Activated gamma-delta T cell (primary cell): Measurements from ENCODE around the gene MPPED2.

Experiments
- DNase-seq: peaks from one replicate; lab custom pipeline; 2025; lab: John Stamatoyannopoulos, UW

MPPED2 gene

DNA sequence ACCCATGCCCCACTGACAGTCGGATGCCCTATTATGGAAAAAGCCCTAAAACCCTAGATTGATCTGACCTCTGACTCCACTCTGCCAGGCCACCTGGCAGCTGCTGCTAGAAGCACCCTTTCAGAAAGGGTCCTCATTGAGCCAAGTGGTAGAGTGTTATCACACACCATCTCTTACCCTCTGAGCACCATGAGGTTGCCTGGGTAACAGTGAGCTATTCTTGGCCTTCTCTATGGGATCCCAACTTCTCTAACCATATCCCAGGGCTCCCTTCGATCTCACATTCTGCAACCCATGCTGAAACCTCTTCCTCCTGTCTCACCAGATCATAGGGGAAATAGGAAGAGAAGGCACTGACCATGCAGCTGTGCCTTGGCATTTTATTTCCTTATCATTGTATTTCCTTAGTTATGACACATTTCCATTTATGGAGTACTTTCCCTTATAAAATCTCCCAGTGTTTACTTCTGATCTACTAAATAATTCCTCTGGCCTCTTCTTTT lies 52.7 kb downstream of the MPPED2 start:
- no peak for DNase-seq

DNA sequence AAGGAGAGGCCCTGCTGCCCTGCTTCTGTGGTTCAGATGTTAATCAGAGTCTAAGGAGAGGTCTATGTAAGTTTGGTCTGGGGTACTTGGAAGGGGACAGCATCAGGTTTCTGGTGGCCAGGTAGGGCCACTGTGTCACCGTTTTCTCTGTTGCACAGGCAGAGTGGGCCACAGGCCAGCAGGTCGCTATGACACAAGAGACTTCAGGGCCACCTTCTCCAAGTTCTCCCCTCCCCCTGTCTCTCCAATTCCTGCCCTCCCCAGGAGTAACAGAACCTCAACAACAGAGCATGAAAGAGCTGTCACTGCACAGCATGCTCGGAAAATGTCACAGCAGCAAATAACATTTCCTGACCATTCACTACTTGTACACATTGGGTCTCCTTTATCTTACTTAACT lies 58.6 kb downstream of the MPPED2 start:
- DNase-seq: no peak

DNA sequence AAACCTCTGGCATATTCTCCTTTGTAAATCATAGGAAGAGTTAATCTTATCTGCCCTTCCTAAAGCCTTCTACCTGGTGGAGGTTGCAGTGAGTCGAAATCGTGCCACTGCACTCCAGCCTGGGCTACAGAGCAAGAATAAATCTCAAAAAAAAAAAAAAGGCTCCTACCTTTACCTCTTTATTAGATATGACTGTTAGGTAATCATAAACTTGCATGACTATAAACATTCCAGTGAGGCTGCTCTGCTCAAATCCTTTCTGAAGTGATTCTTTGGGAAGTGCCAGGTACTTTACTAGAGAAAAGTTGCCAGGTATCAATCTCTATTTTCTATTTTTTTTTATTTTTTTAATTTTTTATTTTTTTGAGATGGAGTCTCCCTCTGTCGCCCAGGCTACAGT lies 59.6 kb downstream of the MPPED2 start:
- DNase-seq: no peak

DNA sequence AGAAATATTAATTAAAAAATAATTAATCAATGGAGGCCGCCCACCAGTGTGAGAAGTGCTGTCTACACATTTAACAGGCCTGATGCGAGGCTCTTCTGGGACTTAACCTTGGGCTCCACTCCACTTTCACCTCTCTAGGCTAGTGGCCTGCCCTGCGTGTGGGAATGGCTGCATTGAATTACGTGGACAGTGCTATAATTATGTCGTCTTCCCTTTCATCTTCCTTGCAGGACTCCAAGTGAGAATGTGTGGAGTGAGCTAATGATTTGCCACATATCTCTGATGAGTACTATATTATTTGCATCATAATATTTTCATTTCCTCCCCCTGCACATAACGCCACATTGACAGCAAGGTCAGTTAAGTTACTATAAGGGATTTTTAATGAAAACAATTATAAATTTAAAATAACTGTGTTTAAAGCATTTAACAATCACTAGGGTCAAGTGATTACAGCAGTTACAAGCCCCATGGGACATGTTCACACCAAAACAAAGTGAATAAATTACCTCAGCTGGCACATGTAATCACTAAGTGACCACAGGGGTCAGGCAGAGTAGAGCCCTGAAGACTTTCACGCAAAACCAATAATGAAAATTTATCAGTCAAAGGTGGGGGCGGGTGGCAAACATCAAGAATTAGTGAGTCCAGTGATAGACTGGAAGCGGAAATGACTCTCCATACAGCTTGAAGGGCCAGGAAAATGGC lies 63.5 kb downstream of the MPPED2 start:
- no peak for DNase-seq

DNA sequence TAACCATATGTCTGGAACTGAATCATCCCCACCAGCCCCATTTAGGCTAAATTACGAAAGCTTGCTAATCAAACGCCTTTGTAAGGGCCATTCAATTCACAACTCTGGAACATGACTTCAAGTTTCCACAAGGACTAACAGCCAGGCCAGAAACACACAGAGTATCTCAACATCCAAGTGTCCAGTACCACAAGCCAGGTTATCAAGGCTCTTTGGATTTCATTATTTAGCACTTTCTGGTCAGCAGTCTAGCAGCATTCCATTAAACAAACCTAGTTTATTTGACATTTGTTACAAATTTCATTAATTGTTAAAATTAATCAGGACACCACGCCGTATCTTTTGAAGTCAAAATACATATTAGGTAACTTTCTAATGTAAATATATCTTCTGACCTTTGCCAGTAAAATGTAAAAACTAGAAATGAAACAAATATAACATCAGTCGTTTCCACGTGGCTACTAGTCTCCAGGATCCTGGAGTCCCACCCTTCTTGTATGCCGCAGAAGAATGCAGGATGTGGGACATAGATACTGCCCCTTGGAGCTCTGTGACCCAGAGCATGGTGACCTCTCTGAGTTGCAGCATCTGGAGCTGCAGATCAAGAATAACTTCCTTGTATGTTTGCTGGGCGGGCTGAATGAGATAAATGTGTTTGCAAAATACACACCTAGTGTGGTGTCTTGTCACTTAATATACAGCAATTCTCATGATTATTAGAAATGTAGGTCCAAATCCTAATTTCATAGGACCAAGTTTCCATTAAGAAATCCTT lies 64.7 kb downstream of the MPPED2 start:
- no peak for DNase-seq

DNA sequence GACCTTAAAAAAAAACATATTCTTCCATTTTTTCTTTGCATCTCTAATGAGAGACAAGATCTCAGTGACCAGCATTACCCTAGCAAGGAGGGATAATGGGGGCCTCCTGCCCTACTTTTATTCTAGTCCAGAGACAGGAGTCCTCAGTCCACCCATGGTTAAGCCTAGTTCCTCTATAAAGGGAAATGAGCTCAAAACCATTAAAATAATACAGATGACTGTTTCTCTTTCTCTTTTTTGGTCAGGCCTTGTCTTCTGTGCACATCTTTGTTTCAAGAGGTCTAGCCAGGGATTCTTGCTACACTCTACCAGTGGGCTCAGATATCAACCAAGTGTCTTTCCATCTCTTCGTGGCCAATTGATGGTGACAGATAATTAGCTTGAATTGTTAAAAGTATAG lies 73.1 kb downstream of the MPPED2 start:
- DNase-seq: no peak

DNA sequence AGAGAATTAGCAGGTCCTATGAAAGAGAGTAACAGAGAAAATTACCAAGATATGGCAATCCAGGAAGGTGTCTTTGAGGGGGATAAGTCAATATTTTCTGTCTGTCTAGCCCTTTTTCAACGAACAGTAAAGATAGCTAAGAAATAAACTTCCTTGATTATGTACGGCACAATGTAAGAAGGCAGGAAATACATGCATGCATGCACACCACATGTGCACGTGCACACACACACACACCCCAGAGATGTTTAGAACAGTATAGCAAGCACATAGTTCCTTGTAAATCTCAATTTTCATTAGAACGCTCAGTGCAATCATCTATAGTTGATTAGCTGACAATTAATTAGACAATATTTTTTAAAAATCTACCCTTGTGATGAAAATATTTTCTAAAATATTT lies 74.7 kb downstream of the MPPED2 start:
- DNase-seq: no peak

DNA sequence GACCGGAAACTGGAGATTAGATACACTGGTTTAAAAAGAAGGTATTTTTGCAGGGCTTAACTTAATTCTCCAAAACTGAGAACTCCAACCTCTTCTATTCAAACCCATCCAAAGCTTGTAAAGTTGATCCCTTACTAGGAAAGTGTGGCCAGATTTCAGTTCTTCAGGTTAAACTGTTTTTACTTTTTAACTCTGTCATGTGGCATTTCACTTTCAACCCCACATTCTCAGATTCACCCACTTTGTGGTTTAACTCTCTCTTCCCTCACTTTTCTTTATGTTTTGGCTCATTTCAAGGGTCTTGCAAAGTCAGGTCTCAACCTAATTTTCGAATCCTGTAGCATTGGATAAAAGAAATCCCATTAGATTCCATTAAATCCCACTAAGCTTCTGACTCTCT lies 75.4 kb downstream of the MPPED2 start:
- no peak for DNase-seq

DNA sequence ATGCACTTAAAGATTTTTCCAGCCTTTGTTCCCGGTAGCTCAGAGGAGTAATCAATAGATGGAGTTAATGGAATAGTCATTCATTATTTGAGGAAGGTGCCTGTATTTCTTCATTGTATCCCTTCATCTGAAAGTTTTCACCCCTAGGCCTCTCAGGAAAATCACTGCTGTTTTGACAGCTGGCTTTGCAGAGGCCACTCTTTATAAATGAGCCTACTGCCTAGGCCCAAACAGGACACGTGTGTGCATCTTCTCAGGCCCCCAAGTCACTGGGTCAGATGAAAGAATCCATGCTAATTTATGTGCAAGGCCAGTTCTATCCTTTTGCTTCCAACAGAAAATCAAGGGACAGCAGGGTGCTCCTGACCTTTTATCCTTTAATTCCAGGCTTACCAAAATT lies 76.8 kb downstream of the MPPED2 start:
- DNase-seq: no peak

DNA sequence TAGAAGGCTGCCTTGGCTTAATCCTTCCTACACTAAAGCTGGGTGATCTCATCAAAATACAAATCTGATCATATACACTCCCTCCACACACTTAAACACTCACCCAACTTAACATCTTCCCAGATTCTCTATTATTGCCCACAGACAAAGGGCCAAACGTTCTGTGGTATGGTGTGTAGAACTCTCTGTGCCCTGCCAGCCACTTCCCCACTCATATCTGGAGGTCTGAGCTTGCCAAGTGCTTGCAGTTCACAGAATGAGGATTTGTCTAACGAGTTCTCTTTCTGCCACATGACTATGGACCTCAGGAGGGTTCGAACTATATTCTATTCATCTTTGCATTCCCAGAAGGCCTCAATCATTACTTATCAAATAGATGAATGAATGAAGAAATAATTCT lies 77.6 kb downstream of the MPPED2 start:
- no peak for DNase-seq

DNA sequence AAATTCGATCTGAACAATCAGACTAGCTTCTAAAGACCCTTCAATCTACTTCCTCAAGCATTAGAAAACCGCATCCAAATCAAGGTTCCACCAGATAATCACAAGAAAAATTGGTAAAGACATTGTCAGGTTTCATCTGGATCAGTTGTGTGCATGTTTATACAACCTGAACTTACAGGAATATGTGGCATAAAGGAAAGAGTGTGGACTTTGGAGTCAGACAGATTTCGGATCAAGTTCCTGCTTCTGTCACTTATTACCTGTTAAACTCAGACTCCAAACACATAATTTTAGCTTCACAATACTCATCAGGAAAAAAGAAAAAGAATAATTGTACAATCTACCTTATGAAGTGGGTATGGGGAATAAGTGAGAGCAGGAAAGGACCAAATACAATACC lies 80.5 kb downstream of the MPPED2 start:
- no peak for DNase-seq

DNA sequence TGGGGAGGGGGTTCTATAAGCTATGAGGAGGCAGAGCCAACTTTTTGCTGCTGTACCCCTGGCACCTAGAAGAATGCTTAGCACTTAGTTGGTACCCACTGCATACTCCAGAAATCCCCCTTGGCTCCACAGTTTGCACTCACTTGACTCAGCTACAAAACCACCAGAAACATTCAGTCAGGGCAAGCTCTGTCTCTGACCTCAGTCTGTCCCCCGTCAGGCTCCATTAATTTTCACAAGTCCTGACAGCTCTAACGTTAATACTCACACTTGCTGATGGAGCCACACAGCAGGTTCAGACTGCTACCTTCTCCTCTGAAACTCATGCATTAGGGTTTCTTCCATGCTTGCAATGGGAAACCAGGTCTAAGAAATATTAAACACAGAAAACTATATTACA lies 81.7 kb downstream of the MPPED2 start:
- no peak for DNase-seq

DNA sequence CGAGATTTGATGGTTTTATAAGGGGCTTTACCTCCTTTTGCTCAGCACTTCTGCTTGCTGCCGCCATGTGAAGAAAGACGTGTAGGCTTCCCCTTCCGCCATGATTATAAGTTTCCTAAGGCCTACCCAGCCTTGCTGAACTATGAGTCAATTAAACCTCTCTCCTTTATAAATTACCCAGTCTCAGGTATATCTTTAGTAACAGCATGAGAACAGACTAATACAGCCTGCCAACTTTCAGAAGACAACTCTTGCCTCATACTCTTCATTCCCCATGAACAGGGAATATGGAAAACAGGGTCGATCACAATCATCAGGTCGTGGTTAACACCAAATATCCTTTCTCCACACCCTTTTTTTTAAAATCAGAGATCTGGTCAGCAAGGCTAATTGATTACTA lies 83.0 kb downstream of the MPPED2 start:
- DNase-seq: no peak

DNA sequence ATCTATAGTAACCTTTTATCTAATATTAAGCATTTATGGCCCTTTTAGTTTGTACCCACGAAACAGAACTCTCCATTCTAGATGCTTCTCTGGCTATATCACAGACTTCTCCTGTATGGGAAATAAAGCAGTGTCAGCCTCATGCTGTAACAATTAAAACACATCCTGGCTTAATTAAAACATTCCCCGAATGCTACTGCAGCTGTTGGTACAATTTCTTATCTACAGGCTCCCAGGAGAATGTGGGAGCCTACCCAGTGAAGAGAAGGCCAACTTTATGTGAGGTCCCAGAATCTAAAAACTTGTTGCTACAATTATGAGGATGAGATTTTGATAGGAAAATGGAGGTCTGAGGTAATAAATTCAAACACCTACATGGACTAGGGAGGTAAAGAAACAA lies 83.8 kb downstream of the MPPED2 start:
- no peak for DNase-seq

DNA sequence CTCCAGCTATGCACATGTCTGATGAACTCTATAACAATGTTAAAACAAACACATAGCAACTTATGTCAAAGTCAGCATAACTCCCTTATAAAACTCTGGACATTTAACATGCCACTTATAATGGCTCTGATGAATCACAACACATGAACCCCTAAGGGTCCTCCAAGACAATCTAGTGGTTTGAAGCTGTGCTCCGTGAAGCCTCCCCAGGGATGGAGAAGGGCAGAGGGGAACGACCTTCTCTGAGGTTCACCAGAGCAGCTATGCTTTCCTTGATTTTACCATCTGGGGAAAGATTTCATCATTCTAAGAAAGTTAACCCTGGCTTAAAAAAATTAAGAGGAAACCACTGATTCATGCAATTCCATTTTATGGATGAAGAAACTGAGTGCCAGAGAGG lies 84.4 kb downstream of the MPPED2 start:
- no peak for DNase-seq

DNA sequence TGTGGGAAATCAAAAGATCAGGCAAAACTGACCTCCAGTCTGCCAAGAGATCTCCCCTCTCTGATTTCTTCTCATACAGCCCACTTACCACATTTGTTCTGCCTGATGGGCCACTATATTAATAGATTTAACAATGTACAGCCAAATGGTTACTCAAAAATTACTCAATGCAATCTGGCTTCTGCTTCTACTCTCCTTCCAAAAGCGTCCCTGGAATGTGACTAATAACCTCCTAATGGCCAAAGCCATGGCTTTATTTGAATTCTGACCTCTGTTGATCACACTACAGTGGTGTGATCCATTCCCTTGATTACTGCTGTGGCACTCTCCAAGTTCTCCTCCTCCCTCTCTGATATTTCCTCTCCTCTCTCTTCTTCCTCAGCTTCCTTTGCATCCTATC lies 86.2 kb downstream of the MPPED2 start:
- no peak for DNase-seq

DNA sequence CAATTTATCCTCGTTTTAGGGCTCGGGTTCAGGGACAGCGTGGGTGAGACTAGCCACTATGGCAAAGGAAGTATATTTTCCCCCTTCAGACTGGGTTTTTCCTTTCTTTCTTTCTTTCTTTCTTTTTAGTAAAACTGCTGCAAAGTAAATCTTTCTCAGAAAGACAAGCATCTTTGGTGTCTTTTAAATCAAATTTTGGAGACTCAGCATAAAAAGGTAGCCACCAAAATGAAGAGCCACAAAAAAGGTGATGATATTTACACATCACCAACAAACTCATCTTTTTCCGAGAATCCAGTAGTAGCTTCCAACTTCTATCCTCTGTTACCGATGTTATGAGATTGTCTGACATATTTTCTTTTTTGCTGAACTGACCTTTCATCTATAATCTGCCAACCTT lies 88.6 kb downstream of the MPPED2 start:
- no peak for DNase-seq

DNA sequence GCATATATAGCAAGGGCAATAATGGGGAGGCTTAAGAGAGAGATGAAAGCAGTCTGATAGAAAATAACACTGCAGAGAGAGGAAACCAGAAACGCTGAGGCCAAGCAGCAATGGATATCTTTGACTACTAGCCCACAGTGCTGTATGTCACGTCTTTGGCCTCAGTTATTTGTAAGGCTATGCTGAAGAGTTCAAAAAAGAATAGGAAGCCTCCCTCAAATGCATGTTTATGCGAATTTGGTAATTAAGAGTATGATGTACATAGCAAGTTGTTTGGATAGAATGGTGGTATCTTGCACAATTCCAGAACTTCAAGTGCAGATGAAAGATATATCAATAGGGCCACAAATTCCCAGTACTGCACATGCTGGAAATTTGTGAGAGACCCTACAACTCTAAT lies 89.2 kb downstream of the MPPED2 start:
- DNase-seq: no peak

DNA sequence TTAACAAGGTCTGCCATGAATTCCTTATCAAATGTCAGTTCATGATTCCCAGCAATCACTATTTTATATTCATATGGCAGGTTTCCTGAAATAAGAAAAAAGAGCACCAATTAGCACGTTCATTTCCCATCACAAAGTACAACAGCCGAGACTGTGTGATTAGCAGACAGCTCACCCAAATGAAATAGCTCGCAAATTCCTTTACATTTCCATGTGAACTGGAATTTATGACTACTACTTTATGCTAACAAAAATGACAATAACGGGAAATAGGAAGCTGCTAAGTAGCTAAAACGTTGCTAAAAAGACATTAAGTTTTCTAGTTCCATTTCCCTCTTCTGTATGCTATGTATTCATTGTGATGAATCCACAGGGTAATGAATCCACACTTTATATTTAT lies 90.7 kb downstream of the MPPED2 start:
- no peak for DNase-seq

DNA sequence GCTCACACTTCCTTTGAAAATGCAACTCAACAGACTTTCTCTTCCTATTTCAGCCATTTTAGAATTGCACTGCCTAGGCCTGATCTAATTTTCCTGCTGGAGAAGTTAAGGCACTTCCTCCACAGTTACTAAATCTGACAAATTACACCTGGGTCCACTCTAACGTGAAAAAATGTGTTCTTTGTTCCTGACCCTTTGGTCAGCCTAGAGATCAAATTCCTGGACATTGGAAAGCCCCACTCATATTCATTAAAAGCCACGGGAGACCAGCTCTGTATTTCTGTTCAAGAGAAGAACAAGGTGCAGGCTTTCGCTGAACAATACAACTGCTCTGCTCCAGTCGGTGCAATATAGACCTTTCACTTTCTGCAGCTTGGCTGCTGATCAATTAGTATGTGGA lies 96.6 kb downstream of the MPPED2 start:
- DNase-seq: no peak

DNA sequence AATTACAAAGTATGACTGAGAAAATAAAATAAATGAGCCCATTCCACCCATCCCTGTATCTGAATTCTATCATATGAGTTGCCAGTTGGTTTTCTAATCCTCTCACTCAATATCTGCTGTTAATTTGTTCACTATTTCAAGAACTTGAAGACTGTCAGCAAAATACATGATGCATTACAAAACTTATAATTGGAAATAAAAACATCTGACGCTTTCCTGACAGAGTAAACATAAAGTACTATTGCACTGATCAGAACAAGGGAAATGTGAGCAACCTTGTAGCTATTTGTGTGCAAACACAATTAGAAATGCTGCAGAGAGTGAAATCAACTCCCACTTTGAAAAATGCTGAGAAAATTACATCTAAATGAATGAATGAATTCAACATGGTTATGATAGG lies 97.1 kb downstream of the MPPED2 start:
- DNase-seq: no peak

DNA sequence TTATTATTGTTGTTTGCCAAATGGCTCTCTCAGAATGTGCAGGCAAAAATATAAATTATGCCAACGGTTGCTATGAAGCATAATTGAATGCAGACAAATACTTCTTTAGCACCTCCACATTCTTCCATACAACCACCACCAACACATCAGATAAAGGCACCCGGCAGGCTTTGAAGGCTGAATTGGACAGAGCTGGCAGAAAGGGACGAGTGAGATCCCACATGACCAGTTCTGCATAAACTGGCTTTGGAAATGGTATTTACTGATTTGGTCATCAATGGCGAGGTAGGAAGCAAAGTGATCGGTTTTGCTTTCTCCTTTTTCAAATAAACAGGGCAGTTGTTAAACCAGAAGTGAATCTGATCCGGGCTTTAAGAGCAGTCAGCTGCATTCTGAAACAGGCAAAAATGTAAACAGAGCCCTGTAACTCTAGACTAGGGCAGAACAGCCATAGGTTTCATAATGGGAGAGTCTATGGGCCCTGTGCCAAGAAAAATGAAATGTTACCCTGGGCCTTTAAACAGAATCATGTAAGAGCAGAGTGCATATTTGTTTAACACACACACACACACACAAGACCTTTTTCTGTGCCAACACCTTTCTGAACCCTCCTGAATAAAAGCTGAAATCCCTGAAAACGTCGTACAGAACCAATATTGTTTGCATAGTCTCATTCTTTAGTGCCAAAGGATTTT lies 97.7 kb downstream of the MPPED2 start:
- no peak for DNase-seq
